IPS DF 6.9 (cell line): Measurements from ENCODE around the gene VGLL1.

Source experiments
- DNase-seq: peaks from one replicate; pipeline ENCODE4 v3.0.0-alpha.2; 2013; ENCODE audit warnings: low read depth, low spot score
- H3K27ac ChIP-seq: one replicate; pipeline ENCODE4 v1.5.1; 2013; ENCODE audit warnings: low read length, control low read depth
- H3K27me3 ChIP-seq: 2 replicates; pipeline ENCODE4 v1.6.1; 2013; ENCODE audit warnings: mild to moderate bottlenecking, low read length; ENCODE audit not compliant: control insufficient read depth, insufficient read depth
- H3K36me3 ChIP-seq: 2 replicates; pipeline ENCODE4 v1.6.1; 2013; ENCODE audit warnings: low read length; ENCODE audit not compliant: control insufficient read depth, insufficient read depth
- H3K4me1 ChIP-seq: 2 replicates; pipeline ENCODE4 v1.6.1; 2013; ENCODE audit warnings: low read length; ENCODE audit not compliant: control insufficient read depth, insufficient read depth
- H3K4me3 ChIP-seq: 2 replicates; pipeline ENCODE4 v1.5.1; 2013; ENCODE audit warnings: mild to moderate bottlenecking, low read length
- H3K9me3 ChIP-seq: 2 replicates; pipeline ENCODE4 v1.6.1; 2013; ENCODE audit warnings: low read length, inconsistent platforms; ENCODE audit not compliant: control insufficient read depth, insufficient read depth
- WGBS: extraction: QIAGEN DNeasy Blood & Tissue Kit; methylation state at CpG from one replicate; pipeline ENCODE4 v1.1.7; 2013; ENCODE audit warnings: mixed read lengths, missing lambda C conversion rate; ENCODE audit not compliant: insufficient read length, insufficient coverage; 5-methylcytosine and 5-hydroxymethylcytosine counted together

The VGLL1 gene, protein sequence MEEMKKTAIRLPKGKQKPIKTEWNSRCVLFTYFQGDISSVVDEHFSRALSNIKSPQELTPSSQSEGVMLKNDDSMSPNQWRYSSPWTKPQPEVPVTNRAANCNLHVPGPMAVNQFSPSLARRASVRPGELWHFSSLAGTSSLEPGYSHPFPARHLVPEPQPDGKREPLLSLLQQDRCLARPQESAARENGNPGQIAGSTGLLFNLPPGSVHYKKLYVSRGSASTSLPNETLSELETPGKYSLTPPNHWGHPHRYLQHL

DNA sequence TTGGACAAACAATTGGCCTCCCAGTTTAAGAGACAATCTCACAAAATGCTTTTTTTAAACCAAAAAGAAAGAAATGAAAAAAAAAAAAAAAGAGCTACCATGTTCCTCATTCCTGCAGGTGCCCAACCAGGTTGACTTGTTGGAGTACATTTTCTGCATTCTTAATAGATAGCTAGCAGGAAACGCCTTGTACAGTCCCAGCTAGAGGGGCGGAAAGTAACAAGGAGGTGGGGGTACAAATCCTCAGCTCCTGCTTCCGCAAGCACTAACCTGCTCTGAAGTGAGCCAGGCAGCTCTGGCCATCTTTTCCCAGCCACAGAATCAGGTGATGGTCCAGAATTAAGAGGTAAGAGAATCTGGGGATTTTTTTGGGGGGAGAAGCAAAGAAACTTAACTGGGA lies at the start of gene VGLL1:
Gene VGLL1 (plus strand): TSS at position 265 of the 400 bp plus-strand sequence. CDS start 3,806 bp downstream, outside the sequence.
- no CpG with 5 or more reads among the region's 3 CpGs for WGBS
- Histone ChIP-seq H3K27ac (no peak within 1 kb of the TSS), H3K9me3 (no peaks in the 10 kb centered on the region), H3K27me3 (no peaks in the 10 kb centered on the region), H3K4me1 (no peaks in the 10 kb centered on the region), H3K36me3 (no peaks in the 10 kb centered on the region), H3K4me3 (no peak within 1 kb of the TSS)
- DNase-seq: no peak

DNA sequence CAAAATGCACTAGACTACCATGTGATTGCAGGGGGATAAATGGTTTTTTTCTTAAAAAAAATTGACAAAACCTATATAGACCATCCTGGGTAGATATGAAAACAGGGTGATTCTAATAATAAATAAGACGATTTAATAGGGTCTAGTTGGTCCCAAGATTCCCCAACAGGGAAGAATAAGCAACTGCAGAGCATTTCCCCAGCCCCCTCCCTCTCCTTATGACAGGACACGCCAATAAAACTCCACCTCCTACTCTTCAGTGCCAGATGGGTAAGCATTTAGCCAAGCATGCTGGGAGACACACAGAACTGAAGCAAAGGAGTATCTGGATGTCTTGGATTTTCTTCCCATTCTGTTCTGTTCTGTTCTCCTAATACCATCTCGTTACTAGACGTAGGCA lies 44.4 kb upstream of the VGLL1 start, which contains the start of gene BRS3:
Gene BRS3 (plus strand): TSS at position 301 of the 400 bp plus-strand sequence. CDS start 168 bp downstream, outside the sequence.
- Histone ChIP-seq H3K4me3 (no peak within 1 kb of the TSS), H3K9me3 (no peaks in the 10 kb centered on the region), H3K27me3 (no peaks in the 10 kb centered on the region), H3K36me3 (no peaks in the 10 kb centered on the region), H3K27ac (no peak within 1 kb of the TSS), H3K4me1 (no peaks in the 10 kb centered on the region)
- no peak for DNase-seq
- WGBS: no CpG with 5 or more reads among the region's 4 CpGs

DNA sequence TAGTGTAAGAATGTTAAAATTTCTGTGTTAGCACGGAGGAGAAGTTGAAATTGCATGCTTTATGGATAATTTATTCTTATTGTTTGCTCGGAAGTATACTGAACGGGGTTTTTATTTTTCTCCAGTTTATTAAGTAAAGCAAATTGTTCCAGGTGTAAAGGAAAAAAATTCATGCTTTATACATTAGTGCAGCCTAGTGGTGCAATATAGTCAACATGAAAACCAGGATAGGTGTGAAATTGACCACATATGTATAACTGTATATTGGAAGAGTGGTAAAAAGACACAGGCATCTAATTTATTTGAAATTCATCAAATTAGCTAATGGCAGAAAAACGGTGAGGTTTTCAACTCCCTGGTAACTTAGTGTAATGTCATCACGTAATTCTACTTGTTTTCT lies 43.3 kb upstream of the VGLL1 start:
- Histone ChIP-seq H3K4me1 (no peaks in the 10 kb centered on the region), H3K4me3 (no peak overlapping the region), H3K27me3 (no peaks in the 10 kb centered on the region), H3K9me3 (no peaks in the 10 kb centered on the region), H3K27ac (no peak overlapping the region), H3K36me3 (no peaks in the 10 kb centered on the region)
- no peak for DNase-seq
- 100% methylated on average over 1 of the region's 5 CpGs for WGBS

DNA sequence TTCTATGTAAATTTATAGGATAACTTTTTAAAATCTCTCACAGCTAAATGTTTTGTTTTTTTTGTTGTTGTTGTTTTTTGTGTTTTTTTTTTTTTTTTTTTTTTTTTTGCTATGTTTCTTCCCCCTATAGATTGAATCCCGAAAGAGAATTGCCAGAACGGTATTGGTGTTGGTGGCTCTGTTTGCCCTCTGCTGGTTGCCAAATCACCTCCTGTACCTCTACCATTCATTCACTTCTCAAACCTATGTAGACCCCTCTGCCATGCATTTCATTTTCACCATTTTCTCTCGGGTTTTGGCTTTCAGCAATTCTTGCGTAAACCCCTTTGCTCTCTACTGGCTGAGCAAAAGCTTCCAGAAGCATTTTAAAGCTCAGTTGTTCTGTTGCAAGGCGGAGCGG lies 40.2 kb upstream of the VGLL1 start:
- WGBS: no CpG with 5 or more reads among the region's 6 CpGs

DNA sequence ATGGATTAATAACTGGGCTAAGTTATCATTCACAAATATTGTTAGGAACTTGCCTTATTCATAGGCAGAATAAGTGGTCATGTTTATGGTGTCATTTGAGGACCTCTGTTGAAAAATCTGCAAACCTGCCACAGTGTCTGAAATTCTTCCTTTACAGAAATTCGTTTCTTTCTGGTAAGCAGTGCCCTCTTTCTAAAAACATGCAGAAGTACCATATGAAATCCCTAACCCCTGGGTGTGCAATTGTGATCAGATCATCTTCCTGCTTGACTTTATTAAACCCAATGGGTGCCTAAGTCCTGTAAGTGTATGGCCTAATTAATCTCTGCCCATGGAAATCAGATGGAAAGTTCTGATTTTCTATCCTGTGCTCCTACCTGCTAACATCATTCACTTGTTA lies 39.0 kb upstream of the VGLL1 start:
- Histone ChIP-seq H3K4me3 (no peak overlapping the region), H3K27ac (no peak overlapping the region), H3K9me3 (no peaks in the 10 kb centered on the region; the same call in 1 of the 2 replicates), H3K4me1 (no peaks in the 10 kb centered on the region), H3K36me3 (no peaks in the 10 kb centered on the region), H3K27me3 (no peaks in the 10 kb centered on the region)
- no CpG with 5 or more reads among the region's 1 CpG for WGBS
- no peak for DNase-seq

More for the DNA sequence above, 40.2 kb upstream of the VGLL1 start:
- Histone ChIP-seq H3K27me3 (no peaks in the 10 kb centered on the region), H3K9me3 (no peaks in the 10 kb centered on the region), H3K4me3 (no peak overlapping the region), H3K4me1 (no peaks in the 10 kb centered on the region), H3K27ac (no peak overlapping the region), H3K36me3 (no peaks in the 10 kb centered on the region)
- DNase-seq: no peak

DNA sequence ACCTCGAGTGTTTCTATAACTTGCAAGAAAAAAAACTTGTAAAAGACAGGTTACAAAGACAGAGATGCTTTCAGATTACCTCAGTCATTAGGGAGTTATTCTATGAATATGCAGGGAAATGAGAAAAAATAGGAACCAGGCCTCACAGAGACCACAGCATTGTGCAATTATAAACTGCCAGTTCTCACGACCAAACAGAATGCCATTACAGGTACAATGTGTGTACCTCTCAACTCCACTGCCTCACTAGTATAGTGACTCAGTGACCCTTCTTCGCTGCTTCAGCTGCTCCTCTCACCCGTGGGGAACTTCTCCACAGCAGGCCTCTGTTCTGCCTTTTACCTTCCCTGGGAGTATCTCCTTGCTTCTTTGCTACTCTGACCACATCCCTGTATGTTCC lies 37.0 kb upstream of the VGLL1 start:
- Histone ChIP-seq H3K4me3 (no peak overlapping the region), H3K4me1 (no peaks in the 10 kb centered on the region), H3K27me3 (no peaks in the 10 kb centered on the region), H3K36me3 (no peaks in the 10 kb centered on the region), H3K9me3 (no peaks in the 10 kb centered on the region; the same call in 1 of the 2 replicates), H3K27ac (no peak overlapping the region)
- DNase-seq: no peak
- WGBS: no CpG with 5 or more reads among the region's 4 CpGs

DNA sequence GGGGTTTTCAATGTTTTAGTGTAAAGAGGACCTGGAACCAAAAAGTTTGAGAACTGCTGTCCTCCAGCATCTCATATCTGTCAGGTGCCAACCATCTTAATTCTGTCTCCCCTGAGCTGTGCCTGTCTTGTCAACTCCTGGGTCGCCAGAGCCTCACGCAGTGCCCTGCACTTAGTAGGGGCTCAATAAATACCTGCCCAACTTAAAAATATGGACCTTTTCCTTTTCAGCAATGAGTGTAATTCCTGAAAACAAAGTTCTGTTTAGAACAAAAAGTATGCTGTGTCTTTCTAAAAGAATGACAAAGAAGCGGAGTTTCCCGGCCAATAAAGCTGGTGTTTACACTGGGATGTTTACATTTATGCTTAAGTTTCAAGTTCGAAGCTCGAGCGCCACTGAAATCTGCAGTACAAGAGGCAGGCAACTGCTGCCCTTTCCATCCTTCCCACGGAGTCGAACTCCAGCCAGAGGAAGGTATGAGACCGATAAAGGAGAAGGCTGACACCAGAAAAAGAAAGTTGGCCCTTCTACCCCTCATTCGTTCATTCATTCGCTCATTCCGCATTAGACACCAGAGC lies 35.7 kb upstream of the VGLL1 start:
- no peaks in the 10 kb centered on the region; the same call in 1 of the 2 replicates for H3K9me3 ChIP-seq
- no peaks in the 10 kb centered on the region for H3K4me1 ChIP-seq
- no peak overlapping the region for H3K27ac ChIP-seq
- H3K36me3 ChIP-seq: no peaks in the 10 kb centered on the region
- peak overlapping the region; percentile 64; the same call in 1 of the 2 replicates for H3K4me3 ChIP-seq
- no peak for DNase-seq
- no CpG with 5 or more reads among the region's 13 CpGs for WGBS
- H3K27me3 ChIP-seq: no peaks in the 10 kb centered on the region

DNA sequence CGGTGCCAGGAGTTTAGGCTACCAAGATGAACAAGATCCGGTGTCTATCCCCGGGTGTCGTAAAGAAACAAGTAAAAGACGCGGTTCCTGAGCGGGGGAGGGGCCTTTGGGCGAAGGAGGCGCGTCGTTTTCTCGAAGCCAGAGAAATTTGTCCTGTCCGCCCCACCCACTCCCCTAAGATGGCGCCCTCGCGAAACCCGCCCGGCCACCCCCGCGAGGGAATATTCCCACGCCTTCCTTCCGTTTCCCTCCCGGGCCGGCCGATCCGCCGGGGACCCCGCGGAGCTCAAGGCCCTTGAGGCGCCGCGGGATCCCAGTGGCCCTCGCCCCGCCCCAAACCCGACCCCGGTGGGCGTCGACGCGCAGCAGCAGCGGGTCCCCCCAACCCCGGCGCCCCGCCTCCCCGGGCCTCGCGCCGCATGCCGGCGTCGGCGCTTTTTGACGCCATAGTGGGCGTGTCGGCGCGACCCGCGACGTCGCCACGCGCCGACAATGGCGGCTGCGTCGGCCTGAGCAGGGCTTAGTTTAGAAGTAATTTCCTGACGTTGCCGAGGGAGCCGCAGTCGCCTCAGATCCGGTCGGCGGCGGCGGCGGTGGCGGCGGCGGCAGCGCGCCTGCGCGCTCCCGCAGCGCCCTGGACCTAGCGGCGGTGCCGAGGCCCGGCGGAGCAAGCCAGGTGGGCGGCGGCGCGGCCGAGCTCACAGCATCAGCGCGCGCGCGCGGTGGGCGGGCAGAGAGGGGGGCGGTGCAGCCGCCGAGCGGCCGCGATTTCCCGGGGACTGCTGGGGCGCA lies 35.1 kb upstream of the VGLL1 start:
- DNase-seq: peak; percentile 16
- no CpG with 5 or more reads among the region's 111 CpGs for WGBS
- Histone ChIP-seq H3K27me3 (no peaks in the 10 kb centered on the region), H3K36me3 (no peaks in the 10 kb centered on the region), H3K27ac (no peak overlapping the region), H3K4me3 (peak overlapping the region; percentile 64; the same call in 1 of the 2 replicates), H3K9me3 (no peaks in the 10 kb centered on the region; the same call in 1 of the 2 replicates), H3K4me1 (no peaks in the 10 kb centered on the region)

DNA sequence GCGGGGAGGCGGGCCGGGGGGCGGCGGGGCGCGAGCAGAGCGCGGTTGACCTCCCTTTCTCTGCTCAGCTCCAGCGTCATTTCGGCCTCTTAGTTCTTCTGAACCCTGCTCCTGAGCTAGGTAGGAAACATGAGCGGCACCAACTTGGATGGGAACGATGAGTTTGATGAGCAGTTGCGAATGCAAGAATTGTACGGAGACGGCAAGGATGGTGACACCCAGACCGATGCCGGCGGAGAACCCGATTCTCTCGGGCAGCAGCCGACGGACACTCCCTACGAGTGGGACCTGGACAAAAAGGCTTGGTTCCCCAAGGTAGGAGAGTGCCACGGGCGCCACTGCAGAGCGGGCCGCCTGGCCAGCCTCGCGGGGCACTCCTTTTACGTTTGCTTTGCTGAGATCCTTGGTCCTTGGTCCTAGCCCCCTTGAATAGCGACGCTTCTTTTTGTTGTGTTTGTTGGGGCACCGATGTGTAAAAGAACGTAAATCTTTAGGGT lies 34.4 kb upstream of the VGLL1 start, which contains the start of gene HTATSF1:
Gene HTATSF1 (plus strand): TSS at position 37 of the 497 bp plus-strand sequence. CDS start 93 bp downstream, at position 130.
- Histone ChIP-seq H3K9me3 (no peaks in the 10 kb centered on the region; the same call in 1 of the 2 replicates), H3K27me3 (no peaks in the 10 kb centered on the region), H3K36me3 (no peaks in the 10 kb centered on the region), H3K4me3 (peak within 1 kb of the TSS; percentile 64; the same call in 1 of the 2 replicates), H3K27ac (no peak within 1 kb of the TSS), H3K4me1 (no peaks in the 10 kb centered on the region)
- no CpG with 5 or more reads among the region's 35 CpGs for WGBS
- DNase-seq: no peak

DNA sequence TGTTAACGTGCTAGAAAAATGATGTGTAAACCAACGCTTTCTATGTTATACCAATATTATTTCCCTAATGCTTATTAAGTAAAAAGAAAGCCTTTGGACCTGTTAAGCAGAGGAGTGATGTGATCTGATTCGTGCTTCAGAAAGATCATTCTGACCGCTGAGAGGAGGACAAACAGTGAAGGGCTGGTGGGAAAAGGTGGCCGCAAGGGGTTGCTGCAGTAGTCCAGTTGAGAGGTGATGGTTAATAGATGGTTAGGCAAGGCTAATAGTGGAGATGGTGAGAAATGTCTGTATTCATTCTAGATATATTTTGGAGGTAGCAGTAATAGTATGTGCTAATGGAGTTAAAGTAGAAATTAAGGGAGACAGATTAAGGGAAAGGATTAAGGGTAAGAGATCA lies 12.9 kb upstream of the VGLL1 start:
- H3K9me3 ChIP-seq: no peaks in the 10 kb centered on the region
- no peak overlapping the region for H3K27ac ChIP-seq
- WGBS: no CpG with 5 or more reads among the region's 5 CpGs
- no peak for DNase-seq
- H3K4me3 ChIP-seq: no peak overlapping the region
- H3K27me3 ChIP-seq: no peaks in the 10 kb centered on the region
- no peaks in the 10 kb centered on the region for H3K36me3 ChIP-seq
- no peaks in the 10 kb centered on the region for H3K4me1 ChIP-seq
